ENCODE data around the gene GPX6. TPM values are rescaled to one million over a fixed set of nuclear protein-coding genes. Genes with fewer than 3 reads are reported as not detected.

Gene GPX6
- total and polyA plus RNA-seq, 4 donors: 1.1 TPM; not detected in 3

GRCh38 chr6:28458568-28458967 lies 57.0 kb downstream of the GPX6 start:
- 77 to 78% methylated on average over 1 of the region's 1 CpG for WGBS, 2 donors
- no peak overlapping the region for H3K4me3 ChIP-seq
- DNase-seq (no peak), ATAC-seq (ENCODE audit: insufficient read depth, low FRiP score) (no peak)
- no peak overlapping the region for H3K27ac ChIP-seq (ENCODE audit: low read depth in 1 of 2, low read length in 1 of 2)
- TF ChIP-seq CTCF (IDR thresholded peaks at IDR 0.05; ENCODE audit: control extremely low read depth, extremely low read depth): no peak
- H3K27me3 ChIP-seq (ENCODE audit: control insufficient read depth in 3 of 3, insufficient read depth in 3 of 3, low read length in 2 of 3): peaks cover 0 to 15% (median 12%) of the 10 kb centered on the region in 3 donors
- no peak overlapping the region for H3K9ac ChIP-seq (ENCODE audit: insufficient read depth in 1 of 2, low read length in 2 of 2)
- peaks cover 0 to 7% (median 0%) of the 10 kb centered on the region in 4 donors for H3K9me3 ChIP-seq (ENCODE audit: control insufficient read depth in 4 of 4, insufficient read depth in 3 of 4, low read length in 3 of 4)
- no peaks in the 10 kb centered on the region for H3K36me3 ChIP-seq (ENCODE audit: control insufficient read depth in 4 of 4, insufficient read depth in 4 of 4, low read length in 4 of 4)
- H3K4me1 ChIP-seq (ENCODE audit: control insufficient read depth in 5 of 5, insufficient read depth in 5 of 5, low read length in 5 of 5): no peaks in the 10 kb centered on the region

Other genes with a start within 250 kb of the GPX6 start
- 10 to 100 TPM in 1 of 2 donors, 1 to 10 TPM in 1; 7.8 to 31.1 TPM for gene ZSCAN26, start 248.7 kb downstream of the GPX6 start, total RNA-seq
- gene ZSCAN26, start 248.7 kb downstream of the GPX6 start, polyA plus RNA-seq: 1 to 10 TPM; 4.6 to 6.4 TPM
- gene PGBD1, start 234.2 kb downstream of the GPX6 start, total RNA-seq: 1 to 10 TPM; 3.9 to 5.8 TPM
- gene PGBD1, start 234.2 kb downstream of the GPX6 start, polyA plus RNA-seq: 1 to 10 TPM; 1.8 to 2.4 TPM
- 10 to 100 TPM; 10.7 to 13.1 TPM for gene ZSCAN31, start 179.6 kb downstream of the GPX6 start, total RNA-seq
- gene ZSCAN31, start 179.6 kb downstream of the GPX6 start, polyA plus RNA-seq: 1 to 10 TPM; 5.6 to 7.4 TPM
- gene ZKSCAN3, start 165.8 kb downstream of the GPX6 start, total RNA-seq: 10 to 100 TPM in 1 of 2 donors, 1 to 10 TPM in 1; 4.5 to 13.2 TPM
- 1 to 10 TPM; 1.1 to 1.7 TPM for gene ZKSCAN3, start 165.8 kb downstream of the GPX6 start, polyA plus RNA-seq
- gene ZSCAN12, start 116.0 kb downstream of the GPX6 start, total RNA-seq: 10 to 100 TPM in 1 of 2 donors, 1 to 10 TPM in 1; 5.8 to 17.7 TPM
- 1 to 10 TPM; 1.4 to 1.8 TPM for gene ZSCAN12, start 116.0 kb downstream of the GPX6 start, polyA plus RNA-seq
- 10 to 100 TPM in 1 of 2 donors, 1 to 10 TPM in 1; 3.0 to 17.2 TPM for gene ZSCAN23, start 72.3 kb downstream of the GPX6 start, total RNA-seq
- gene ZSCAN23, start 72.3 kb downstream of the GPX6 start, polyA plus RNA-seq: under 1 TPM; 0.18 to 0.66 TPM
- gene GPX5, start 10.1 kb upstream of the GPX6 start, total RNA-seq: not detected
- not detected for gene GPX5, start 10.1 kb upstream of the GPX6 start, polyA plus RNA-seq